Measurements from ENCODE around the gene DIPK1C.

DIPK1C gene

DNA sequence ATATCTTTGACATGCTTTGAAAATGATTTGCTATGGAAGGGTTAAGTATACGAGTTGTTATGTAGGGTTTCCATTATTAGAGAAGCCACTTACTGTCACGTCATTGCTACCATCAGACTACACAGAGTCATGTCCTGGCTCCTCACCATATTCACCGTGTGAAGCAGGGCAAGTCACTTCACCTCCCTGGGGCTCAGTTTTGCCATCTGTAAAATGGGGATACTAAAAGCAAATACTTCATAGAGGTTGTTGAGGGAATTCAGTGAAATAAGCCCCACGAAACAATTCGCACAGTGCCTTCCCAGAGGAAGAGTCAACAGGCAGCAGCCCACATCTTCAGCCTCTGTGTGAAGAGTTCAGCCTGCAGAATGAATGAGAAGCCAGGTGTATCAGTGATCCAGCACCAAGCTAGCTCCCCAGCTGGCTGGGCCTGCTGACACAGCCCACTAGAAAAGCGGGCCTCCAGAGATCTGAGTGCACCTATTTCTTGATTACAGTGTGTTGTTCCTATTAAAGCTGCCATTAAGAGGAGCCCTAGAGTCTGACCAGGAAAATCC, 3.4 kb downstream of the DIPK1C start:
- H3K4me3 ChIP-seq (ENCODE audit: low read length), result no peak overlapping the region
- TF ChIP-seq, protein P1, sequence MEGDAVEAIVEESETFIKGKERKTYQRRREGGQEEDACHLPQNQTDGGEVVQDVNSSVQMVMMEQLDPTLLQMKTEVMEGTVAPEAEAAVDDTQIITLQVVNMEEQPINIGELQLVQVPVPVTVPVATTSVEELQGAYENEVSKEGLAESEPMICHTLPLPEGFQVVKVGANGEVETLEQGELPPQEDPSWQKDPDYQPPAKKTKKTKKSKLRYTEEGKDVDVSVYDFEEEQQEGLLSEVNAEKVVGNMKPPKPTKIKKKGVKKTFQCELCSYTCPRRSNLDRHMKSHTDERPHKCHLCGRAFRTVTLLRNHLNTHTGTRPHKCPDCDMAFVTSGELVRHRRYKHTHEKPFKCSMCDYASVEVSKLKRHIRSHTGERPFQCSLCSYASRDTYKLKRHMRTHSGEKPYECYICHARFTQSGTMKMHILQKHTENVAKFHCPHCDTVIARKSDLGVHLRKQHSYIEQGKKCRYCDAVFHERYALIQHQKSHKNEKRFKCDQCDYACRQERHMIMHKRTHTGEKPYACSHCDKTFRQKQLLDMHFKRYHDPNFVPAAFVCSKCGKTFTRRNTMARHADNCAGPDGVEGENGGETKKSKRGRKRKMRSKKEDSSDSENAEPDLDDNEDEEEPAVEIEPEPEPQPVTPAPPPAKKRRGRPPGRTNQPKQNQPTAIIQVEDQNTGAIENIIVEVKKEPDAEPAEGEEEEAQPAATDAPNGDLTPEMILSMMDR (IDR thresholded peaks at IDR 0.05; ENCODE audit: insufficient read depth, low read depth, low read length, missing control alignments), result no peak
- no peak for DNase-seq (ENCODE audit: low read depth)

DNA sequence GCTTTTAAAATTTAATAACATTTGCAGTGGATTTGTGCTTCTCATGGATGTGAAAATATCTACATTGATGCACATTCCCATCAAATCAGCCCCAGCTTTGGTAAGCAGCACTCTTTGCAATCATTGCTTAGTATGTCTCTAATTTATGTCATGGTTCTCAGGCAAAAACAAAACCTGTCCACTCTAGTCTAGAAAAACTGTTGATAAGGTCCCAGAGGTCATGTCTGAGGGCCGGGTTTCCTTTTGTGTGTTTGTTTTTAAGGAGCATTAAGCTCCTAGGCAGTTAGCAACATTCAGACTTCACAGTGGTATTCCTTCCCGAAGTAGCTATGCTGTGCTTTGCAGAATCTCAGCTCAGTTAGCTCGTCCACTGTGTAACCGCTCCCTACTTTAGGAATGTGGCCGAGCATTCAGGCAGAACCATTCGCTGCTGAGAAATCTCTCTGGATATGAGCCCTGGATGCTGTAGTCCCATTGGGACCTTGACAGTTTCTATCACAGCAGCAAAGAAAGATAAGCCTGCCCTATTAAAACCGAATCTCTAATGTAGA, 4.0 kb downstream of the DIPK1C start:
- DNase-seq (ENCODE audit: low read depth), result no peak
- TF ChIP-seq, protein P1 (IDR thresholded peaks at IDR 0.05; ENCODE audit: insufficient read depth, low read depth, low read length, missing control alignments), result no peak
- no peak overlapping the region for H3K4me3 ChIP-seq (ENCODE audit: low read length)

DNA sequence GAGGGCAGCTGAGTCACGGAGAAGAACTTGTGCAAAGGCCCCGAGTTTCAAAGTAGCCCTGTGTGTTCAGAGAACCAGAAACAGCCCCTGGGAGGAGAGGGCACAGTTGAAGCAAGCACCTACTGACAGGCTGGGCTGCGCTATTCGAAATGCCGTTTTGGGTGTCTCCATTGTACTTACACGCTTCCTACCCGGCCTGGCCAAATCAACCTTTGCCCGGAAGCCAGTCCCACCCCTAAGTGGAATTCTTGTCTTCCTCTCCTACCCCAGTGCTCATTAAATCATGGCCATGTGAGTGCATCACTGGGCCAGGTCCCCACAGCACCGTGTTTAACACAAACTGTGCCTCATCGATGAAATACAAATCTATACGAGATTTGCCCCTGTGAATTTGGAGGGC, 6.0 kb downstream of the DIPK1C start:
- no peak for DNase-seq (ENCODE audit: low read depth)
- H3K4me3 ChIP-seq (ENCODE audit: low read length), result no peak overlapping the region
- TF ChIP-seq, protein P1 (IDR thresholded peaks at IDR 0.05; ENCODE audit: insufficient read depth, low read depth, low read length, missing control alignments), result no peak

DNA sequence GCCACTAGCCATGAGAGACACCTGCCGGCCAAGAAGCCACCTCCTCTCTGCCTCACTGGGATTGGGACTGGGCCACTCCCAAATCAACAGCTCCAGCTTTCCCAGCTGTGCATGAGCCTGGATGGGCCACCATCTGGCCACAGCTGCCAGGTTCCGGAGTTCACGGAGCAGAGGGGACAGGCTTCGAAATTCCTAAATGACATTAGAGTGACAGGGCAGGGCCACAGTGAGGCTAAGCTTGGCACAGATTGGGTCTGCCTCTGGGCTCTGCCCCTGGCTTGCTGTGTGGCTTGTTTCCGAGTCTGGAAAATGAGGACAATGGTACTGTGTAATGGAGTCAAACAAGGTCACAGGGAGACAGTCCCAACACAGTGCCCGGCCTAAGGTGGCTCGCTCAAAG, 6.5 kb downstream of the DIPK1C start:
- H3K4me3 ChIP-seq (ENCODE audit: low read length), result no peak overlapping the region
- DNase-seq (ENCODE audit: low read depth), result no peak
- TF ChIP-seq, protein P1 (IDR thresholded peaks at IDR 0.05; ENCODE audit: insufficient read depth, low read depth, low read length, missing control alignments), result no peak

DNA sequence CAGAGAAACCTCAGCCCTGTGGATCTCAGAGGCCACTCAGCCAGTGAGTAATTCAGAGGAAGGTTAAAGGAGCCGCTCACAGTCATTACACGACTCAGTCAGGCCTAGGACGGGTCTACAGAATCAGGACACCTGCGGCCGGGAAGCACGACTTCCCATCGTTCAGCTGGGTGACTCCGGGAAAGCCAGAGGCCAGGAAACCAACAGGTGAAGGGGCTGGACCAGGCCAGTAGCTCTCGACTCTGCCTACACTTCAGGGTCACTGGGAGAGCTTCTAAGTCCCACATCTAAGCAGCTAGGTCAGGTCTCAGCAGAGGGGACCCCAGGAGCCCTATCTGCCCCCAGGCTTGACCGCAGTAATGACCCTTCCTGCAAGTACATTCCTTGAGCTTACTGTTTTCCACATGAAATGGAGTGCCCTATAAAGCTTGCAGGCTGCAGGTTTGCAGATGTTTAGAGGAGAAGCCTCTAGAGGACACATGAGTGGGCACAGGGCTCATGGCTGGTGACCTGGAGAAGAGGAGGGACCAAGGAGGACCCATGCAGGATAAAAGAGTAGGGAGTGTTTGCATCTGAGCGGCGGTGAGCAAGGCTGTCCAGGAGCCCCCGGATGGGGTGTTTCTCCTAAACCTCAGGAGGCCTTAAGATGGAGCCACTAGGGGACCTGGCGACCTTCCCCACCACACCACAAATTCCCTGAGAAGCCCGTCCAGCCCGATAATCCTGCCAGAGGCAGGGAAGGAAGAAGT, 9.5 kb downstream of the DIPK1C start:
- no peak for DNase-seq (ENCODE audit: low read depth)
- TF ChIP-seq, protein P1 (IDR thresholded peaks at IDR 0.05; ENCODE audit: insufficient read depth, low read depth, low read length, missing control alignments), result no peak
- H3K4me3 ChIP-seq (ENCODE audit: low read length), result no peak overlapping the region

DNA sequence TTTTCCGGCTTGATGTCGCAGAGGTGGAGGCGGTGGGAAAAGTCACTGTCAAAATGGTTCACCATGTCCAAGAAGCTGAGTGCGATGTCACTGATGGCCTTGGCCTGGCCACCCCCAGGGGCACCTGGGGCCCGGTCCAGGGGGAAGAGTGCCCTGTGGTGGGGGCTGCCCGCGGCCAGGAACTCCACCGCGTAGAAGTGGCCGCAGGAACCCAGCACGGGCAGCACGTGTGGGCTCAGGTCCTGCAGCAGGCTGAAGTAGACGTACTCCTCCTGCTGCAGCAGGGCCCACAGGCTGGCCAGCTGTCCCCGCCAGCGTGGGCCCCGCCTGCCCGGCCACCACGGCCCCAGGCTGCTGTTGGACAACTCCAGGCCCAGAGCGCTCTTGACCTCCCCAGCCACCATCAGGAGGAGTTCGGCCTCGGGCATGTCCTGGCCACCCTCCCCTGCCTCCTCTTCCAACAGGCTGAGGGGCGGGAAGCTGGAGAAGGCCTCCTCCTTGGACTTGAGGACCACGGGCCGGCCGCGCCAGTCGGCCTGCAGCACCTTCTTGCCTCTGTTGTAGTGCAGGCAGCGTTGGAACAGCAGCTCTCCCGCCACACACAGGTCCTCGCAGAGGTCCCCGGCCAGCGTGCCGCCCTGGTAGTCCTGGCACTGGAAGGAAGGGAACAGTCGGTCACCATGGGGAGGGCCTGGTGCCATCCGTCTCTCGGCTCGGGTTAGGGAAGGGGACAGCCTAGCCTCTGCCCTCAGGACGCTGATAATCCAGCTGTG, 10.3 kb downstream of the DIPK1C start:
- no peak overlapping the region for H3K4me3 ChIP-seq (ENCODE audit: low read length)
- TF ChIP-seq, protein P1 (IDR thresholded peaks at IDR 0.05; ENCODE audit: insufficient read depth, low read depth, low read length, missing control alignments), result no peak
- no peak for DNase-seq (ENCODE audit: low read depth)

All from epithelial cell of esophagus (primary cell).